ENCODE data around the gene SLC35A3.

The SLC35A3 gene

DNA sequence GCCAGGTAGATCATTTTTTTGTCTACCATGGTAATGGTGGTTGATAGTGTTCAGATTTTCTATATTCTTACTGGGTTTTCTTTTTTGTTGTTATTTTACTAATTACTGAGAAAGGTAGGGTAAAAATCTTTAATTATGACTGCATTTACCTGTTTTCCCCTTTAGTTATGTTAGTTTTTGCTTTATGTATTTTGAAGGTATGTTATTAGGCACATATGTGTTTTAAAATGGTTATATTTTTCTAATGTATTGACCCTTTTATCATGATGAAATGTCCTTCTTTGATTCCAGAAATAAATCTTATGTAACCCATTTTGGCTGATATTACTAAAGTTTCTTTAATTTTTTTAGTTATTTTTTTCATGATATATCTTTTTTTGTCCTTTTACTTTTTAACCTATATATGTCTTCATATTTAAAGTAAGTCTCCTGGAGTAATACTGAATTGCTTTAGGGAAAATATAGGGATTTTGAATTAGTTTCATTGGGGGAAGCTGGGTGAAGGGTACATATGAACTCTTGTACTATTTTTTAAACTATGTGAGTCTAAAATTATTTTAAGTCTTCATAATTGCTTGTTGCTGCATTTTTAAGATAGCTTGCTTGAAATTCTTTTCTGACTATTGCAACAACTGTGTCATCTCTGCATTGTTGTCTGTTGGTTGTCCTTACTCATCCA is 22.4 kb downstream of the SLC35A3 start:
- H3K4me3 ChIP-seq (ENCODE audit: low read depth, low read length) = no peak overlapping the region
- TF ChIP-seq, protein P1, sequence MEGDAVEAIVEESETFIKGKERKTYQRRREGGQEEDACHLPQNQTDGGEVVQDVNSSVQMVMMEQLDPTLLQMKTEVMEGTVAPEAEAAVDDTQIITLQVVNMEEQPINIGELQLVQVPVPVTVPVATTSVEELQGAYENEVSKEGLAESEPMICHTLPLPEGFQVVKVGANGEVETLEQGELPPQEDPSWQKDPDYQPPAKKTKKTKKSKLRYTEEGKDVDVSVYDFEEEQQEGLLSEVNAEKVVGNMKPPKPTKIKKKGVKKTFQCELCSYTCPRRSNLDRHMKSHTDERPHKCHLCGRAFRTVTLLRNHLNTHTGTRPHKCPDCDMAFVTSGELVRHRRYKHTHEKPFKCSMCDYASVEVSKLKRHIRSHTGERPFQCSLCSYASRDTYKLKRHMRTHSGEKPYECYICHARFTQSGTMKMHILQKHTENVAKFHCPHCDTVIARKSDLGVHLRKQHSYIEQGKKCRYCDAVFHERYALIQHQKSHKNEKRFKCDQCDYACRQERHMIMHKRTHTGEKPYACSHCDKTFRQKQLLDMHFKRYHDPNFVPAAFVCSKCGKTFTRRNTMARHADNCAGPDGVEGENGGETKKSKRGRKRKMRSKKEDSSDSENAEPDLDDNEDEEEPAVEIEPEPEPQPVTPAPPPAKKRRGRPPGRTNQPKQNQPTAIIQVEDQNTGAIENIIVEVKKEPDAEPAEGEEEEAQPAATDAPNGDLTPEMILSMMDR (IDR thresholded peaks at IDR 0.05; ENCODE audit: borderline replicate concordance, insufficient read depth, low read depth, low read length) = no peak

DNA sequence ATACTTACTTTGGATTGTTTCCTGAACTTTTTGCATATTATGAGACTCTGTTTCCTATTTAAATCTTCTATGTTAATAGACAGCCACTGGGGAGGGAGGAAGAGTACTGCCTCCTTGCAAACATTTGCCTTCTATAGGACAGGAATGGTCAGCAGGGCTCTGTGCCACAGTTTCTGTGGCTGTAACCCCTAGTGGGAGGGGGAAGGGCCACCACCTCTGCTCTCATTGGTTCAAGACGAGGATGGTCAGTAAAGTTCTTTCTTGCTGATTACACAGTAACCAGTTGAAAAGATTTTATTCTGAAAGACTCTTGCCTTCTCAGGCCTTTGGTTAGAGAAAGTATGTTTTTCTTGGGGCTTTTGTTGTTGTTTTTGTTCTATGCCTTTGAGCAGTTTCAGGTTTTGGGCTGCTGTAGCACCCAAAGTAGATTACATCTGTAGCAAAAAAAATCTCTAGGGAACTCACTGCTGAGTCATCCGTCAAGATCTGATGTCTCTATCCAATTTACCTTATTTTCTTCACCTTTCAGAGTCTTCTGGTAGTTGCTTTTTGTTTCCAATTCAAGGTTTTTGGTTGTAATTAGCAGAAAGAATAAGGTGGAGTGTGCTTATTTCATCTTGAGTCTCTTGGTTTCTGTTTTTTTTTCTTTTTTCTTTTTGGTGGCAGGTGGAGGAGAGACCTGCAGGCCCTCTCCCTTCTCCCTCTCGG is 23.1 kb downstream of the SLC35A3 start:
- no peak overlapping the region for H3K4me3 ChIP-seq (ENCODE audit: low read depth, low read length)
- TF ChIP-seq, protein P1 (IDR thresholded peaks at IDR 0.05; ENCODE audit: borderline replicate concordance, insufficient read depth, low read depth, low read length) = no peak

DNA sequence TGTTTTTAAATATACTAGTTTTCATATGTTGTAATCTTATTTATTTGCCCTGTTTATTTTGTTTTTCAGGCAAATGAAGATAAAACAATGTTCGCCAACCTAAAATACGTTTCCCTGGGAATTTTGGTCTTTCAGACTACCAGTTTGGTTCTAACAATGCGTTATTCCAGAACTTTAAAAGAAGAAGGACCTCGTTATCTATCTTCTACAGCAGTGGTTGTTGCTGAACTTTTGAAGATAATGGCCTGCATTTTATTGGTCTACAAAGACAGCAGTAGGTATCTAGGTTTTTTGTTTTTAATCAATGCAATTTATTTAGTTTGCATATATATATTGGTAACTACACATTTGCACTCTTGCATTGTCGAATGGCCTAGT is 23.7 kb downstream of the SLC35A3 start:
- H3K4me3 ChIP-seq (ENCODE audit: low read depth, low read length) = no peak overlapping the region
- TF ChIP-seq, protein P1 (IDR thresholded peaks at IDR 0.05; ENCODE audit: borderline replicate concordance, insufficient read depth, low read depth, low read length) = no peak

DNA sequence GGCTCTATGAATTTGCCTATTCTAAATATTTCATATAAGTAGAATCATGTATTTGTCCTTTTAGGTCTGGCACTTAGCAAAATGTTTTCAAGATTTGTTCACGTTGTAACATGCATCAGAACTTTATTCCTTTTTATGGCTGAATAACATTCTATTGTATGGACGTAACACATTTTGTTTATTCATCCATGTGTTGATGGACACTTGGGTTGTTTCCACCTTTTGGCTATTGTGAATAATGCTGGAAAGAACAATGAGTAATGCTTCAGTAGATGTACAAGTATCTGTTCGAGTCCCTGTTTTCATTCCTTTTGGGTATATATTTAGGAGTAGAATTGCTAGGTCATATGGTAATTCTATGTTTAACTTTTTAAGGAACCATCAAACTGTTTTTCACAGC is 24.7 kb downstream of the SLC35A3 start:
- TF ChIP-seq, protein P1 (IDR thresholded peaks at IDR 0.05; ENCODE audit: borderline replicate concordance, insufficient read depth, low read depth, low read length) = no peak
- no peak overlapping the region for H3K4me3 ChIP-seq (ENCODE audit: low read depth, low read length)

DNA sequence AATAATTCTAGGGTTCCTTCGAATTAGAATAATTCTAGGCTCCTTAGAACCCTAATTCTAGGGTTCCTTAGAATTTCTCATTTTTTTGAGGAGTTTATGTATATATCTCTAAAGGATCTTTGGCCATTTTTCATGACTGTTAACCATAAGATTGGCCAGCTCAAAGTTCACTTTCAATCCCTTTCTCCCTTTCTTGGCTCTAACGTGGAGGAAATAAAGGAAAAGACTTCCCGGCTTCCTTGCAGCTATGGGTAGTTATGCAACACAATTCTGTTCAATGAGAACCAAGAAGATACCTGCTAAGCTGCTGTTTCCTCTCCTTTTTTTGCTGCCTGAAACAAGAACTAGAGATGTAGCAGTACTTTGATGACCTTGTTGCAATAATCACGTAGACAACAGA is 27.2 kb downstream of the SLC35A3 start:
- TF ChIP-seq, protein P1 (IDR thresholded peaks at IDR 0.05; ENCODE audit: borderline replicate concordance, insufficient read depth, low read depth, low read length) = no peak
- H3K4me3 ChIP-seq (ENCODE audit: low read depth, low read length) = no peak overlapping the region

DNA sequence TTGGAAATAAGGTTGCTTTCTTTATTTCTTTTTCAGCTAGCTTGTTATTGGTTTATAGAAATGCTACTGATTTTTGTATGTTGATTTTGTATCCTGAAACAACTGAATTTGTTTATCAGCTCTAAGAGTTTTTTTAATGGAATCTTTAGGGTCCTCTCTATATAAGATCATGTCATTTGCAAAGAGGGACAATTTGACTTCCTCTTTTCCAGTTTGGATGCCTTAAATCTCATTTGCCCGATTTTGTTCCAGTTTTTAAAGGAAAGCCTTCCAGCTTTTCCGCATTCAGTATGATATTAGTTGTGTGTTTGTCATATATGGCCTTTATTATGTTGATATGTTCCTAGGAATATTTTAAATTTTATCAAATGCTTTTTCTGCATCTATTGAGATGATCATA is 31.7 kb downstream of the SLC35A3 start:
- H3K4me3 ChIP-seq (ENCODE audit: low read depth, low read length) = no peak overlapping the region
- TF ChIP-seq, protein P1 (IDR thresholded peaks at IDR 0.05; ENCODE audit: borderline replicate concordance, insufficient read depth, low read depth, low read length) = no peak

DNA sequence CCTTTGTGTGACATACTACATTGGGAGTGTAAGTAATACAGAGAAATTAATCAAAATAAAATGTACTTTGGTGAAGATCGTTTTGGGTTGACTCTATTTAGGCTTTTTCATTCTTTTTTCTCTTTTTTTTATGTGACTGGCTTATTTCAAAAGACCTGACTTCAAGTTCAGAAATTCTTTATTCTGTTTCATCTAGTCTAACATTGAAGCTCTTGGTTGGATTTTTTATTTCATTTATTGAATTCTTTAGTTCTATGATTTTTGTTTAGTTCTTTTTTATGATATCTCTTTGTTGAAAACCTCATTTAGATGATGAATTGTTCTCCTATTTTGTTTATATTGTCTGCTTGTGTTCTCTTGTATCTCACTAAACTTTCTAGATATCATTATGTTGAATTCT is 35.6 kb downstream of the SLC35A3 start:
- TF ChIP-seq, protein P1 (IDR thresholded peaks at IDR 0.05; ENCODE audit: borderline replicate concordance, insufficient read depth, low read depth, low read length) = no peak
- H3K4me3 ChIP-seq (ENCODE audit: low read depth, low read length) = no peak overlapping the region
